PC-3 (cell line): ENCODE results near the gene KCNG2. TPM values are rescaled to one million over a fixed set of nuclear protein-coding genes. Genes with fewer than 3 reads are reported as not detected.

Source experiments
- ATAC-seq: fragments of 200-7000 bp; cut with Tn5 transposase; 2 replicates; pipeline ENCODE4 v1.9.1; 2020; ENCODE audit warnings: mild to moderate bottlenecking, moderate library complexity
- BruUV-seq: library from RNA; stranded (reverse); fragments of 400-500 nt; replicated peaks from 2 replicates; lab custom pipeline; 2021; lab: Mats Ljungman, UMichigan
- CTCF ChIA-PET: fragments of 300-600 bp; sonication (Branson Sonifier 250); formaldehyde crosslinking; loops from one replicate; lab custom pipeline; 2022; ENCODE audit warnings: antibody characterized with exemption; lab: Charles Lee
- POLR2A ChIA-PET: fragments of 300-600 bp; sonication (Branson Sonifier 250); formaldehyde crosslinking; loops from one replicate; lab custom pipeline; 2022; ENCODE audit warnings: antibody characterized with exemption; ENCODE audit not compliant: unreplicated experiment; lab: Charles Lee
- DNase-seq: peaks from one replicate; pipeline ENCODE4 v3.0.0-alpha.2; 2015
- H2AFZ ChIP-seq: fragments of 300-600 bp; sonication (generic); 2 replicates; pipeline ENCODE4 v1.6.0; 2016; ENCODE audit warnings: antibody characterized with exemption, low read length
- H3F3A ChIP-seq: fragments of 300-600 bp; sonication (generic); one replicate; pipeline ENCODE4 v1.6.0; 2017; ENCODE audit warnings: antibody characterized with exemption, low read length, control low read depth, mild to moderate bottlenecking; ENCODE audit not compliant: unreplicated experiment
- H3K27ac ChIP-seq: fragments of 300-600 bp; sonication (generic); 2 replicates; pipeline ENCODE4 v1.5.1; 2016; ENCODE audit warnings: mild to moderate bottlenecking, low read length
- H3K27me3 ChIP-seq: fragments of 300-600 bp; sonication (generic); 2 replicates; pipeline ENCODE4 v1.6.1; 2016; ENCODE audit warnings: low read length, mixed read lengths
- H3K36me3 ChIP-seq: fragments of 300-600 bp; sonication (generic); 2 replicates; pipeline ENCODE4 v1.6.1; 2016; ENCODE audit warnings: low read depth, mixed run types, low read length, mixed read lengths
- H3K4me1 ChIP-seq: fragments of 300-600 bp; sonication (generic); 2 replicates; pipeline ENCODE4 v1.5.1; 2016; ENCODE audit warnings: low read length; ENCODE audit not compliant: insufficient read depth
- H3K4me2 ChIP-seq: fragments of 300-600 bp; sonication (generic); 2 replicates; pipeline ENCODE4 v1.6.0; 2016; ENCODE audit warnings: low read length
- H3K4me3 ChIP-seq: fragments of 300-600 bp; sonication (generic); 2 replicates; pipeline ENCODE4 v1.5.1; 2016; ENCODE audit warnings: mild to moderate bottlenecking, low read length, mixed read lengths
- H3K79me2 ChIP-seq: fragments of 300-600 bp; sonication (generic); 2 replicates; pipeline ENCODE4 v1.6.1; 2017; ENCODE audit warnings: low read length, mixed read lengths
- H3K9ac ChIP-seq: fragments of 300-600 bp; sonication (generic); 2 replicates; pipeline ENCODE4 v1.6.0; 2016; ENCODE audit warnings: mild to moderate bottlenecking, low read length
- H3K9me2 ChIP-seq: fragments of 300-600 bp; sonication (generic); replicated peaks from 2 replicates; pipeline ENCODE4 v1.6.1; 2016; ENCODE audit warnings: mixed run types, low read length, mixed read lengths
- H3K9me3 ChIP-seq: fragments of 300-600 bp; sonication (generic); 2 replicates; pipeline ENCODE4 v1.6.1; 2016; ENCODE audit warnings: low read length, mixed read lengths
- H4K20me1 ChIP-seq: fragments of 300-600 bp; sonication (generic); 2 replicates; pipeline ENCODE4 v1.6.1; 2016; ENCODE audit warnings: low read length, mixed read lengths
- CTCF ChIP-seq: fragments of 300-600 bp; sonication (generic); conservative IDR thresholded peaks from 2 replicates; pipeline ENCODE4 v1.5.1; 2017; ENCODE audit warnings: antibody characterized with exemption, low read depth, mild to moderate bottlenecking, low read length
- EZH2 ChIP-seq: fragments of 300-600 bp; sonication (generic); IDR thresholded peaks from one replicate; pipeline ENCODE4 v1.6.1; 2017; ENCODE audit warnings: antibody characterized with exemption, mild to moderate bottlenecking, low read length; ENCODE audit not compliant: unreplicated experiment
- EZH2phosphoT487 ChIP-seq: fragments of 300-600 bp; sonication (generic); IDR thresholded peaks from 2 replicates; pipeline ENCODE4 v1.6.1; 2018; ENCODE audit warnings: mild to moderate bottlenecking, antibody characterized with exemption, low read length, borderline replicate concordance
- intact Hi-C: fragments of 100-400 bp; cut with micrococcal nuclease; formaldehyde crosslinking; loops from 2 replicates; pipeline ENCODE4 v1.9.0; 2023
- total RNA-seq: library from RNA; depleted of rRNA; stranded (reverse); fragments of >200 nt; gene quantifications from 2 replicates; pipeline ENCODE4 v1.2.3, GENCODE V29; 2014

KCNG2 gene
- total RNA-seq, 1 experiment from 2014 or later: not detected

GRCh38 chr18:79801217-79801616 lies 3.5 kb downstream of the KCNG2 start:
- no peak for ATAC-seq

GRCh38 chr18:79801641-79802040 lies 3.9 kb downstream of the KCNG2 start:
- no peak for TF ChIP-seq EZH2phosphoT487
- no peak for TF ChIP-seq CTCF
- TF ChIP-seq EZH2: no peak
- H3K36me3 ChIP-seq: no peaks in the 10 kb centered on the region
- DNase-seq (no peak), ATAC-seq (no peak)
- intact Hi-C loops: no loop called here
- H3K27me3 ChIP-seq: peaks cover 15% of the 10 kb centered on the region
- no peaks in the 10 kb centered on the region for H3F3A ChIP-seq
- H4K20me1 ChIP-seq: no peaks in the 10 kb centered on the region
- H3K79me2 ChIP-seq: no peaks in the 10 kb centered on the region
- ChIA-PET POLR2A (no interaction called here), CTCF (no interaction called here)
- no peak overlapping the region for H3K9ac ChIP-seq
- H2AFZ ChIP-seq: no peak overlapping the region
- no peak overlapping the region for H3K27ac ChIP-seq
- no peak overlapping the region for H3K4me2 ChIP-seq
- no peaks in the 10 kb centered on the region for H3K9me2 ChIP-seq
- H3K4me3 ChIP-seq: no peak overlapping the region
- no peaks in the 10 kb centered on the region for H3K9me3 ChIP-seq
- no TSS peak for BruUV-seq
- no peaks in the 10 kb centered on the region for H3K4me1 ChIP-seq

More at GRCh38 chr18:79801217-79801616, 3.5 kb downstream of the KCNG2 start:
- BruUV-seq: no TSS peak
- intact Hi-C loops: no loop called here
- Histone ChIP-seq H4K20me1 (no peaks in the 10 kb centered on the region), H3K4me3 (no peak overlapping the region), H3K4me2 (no peak overlapping the region), H3K9ac (no peak overlapping the region), H2AFZ (no peak overlapping the region), H3K9me3 (no peaks in the 10 kb centered on the region), H3K9me2 (no peaks in the 10 kb centered on the region), H3F3A (no peaks in the 10 kb centered on the region), H3K27ac (no peak overlapping the region), H3K4me1 (no peaks in the 10 kb centered on the region), H3K36me3 (no peaks in the 10 kb centered on the region), H3K27me3 (peaks cover 15% of the 10 kb centered on the region), H3K79me2 (no peaks in the 10 kb centered on the region)
- TF ChIP-seq EZH2 (no peak), CTCF (no peak), EZH2phosphoT487 (no peak)
- ChIA-PET CTCF (no interaction called here), POLR2A (no interaction called here)
- DNase-seq: no peak

- ATAC-seq (no peak), DNase-seq (no peak)
- Histone ChIP-seq H4K20me1 (no peaks in the 10 kb centered on the region), H3K4me1 (no peaks in the 10 kb centered on the region), H3K9me2 (no peaks in the 10 kb centered on the region), H3F3A (no peaks in the 10 kb centered on the region), H3K9ac (no peak overlapping the region), H3K79me2 (no peaks in the 10 kb centered on the region), H3K27me3 (peaks cover 15% of the 10 kb centered on the region), H2AFZ (no peak overlapping the region), H3K36me3 (no peaks in the 10 kb centered on the region), H3K9me3 (no peaks in the 10 kb centered on the region), H3K4me3 (no peak overlapping the region), H3K27ac (no peak overlapping the region), H3K4me2 (no peak overlapping the region)
- no TSS peak for BruUV-seq
- CTCF ChIA-PET: no interaction called here
- no peak for TF ChIP-seq EZH2
- POLR2A ChIA-PET: no interaction called here
- intact Hi-C loops: no loop called here
These were observed 4.6 kb downstream of the KCNG2 start for GRCh38 chr18:79802298-79802697.
